Right atrium auricular region (tissue), 2 donors: ENCODE measurements around the gene SEL1L3. TPM values are rescaled to one million over a fixed set of nuclear protein-coding genes. Genes with fewer than 3 reads are reported as not detected.

Experiments used
- DNase-seq: peaks from one replicate; pipeline ENCODE4 v3.0.0-alpha.2; 2019; ENCODE audit warnings: low spot score
- H3K27ac ChIP-seq, 2 donors: fragments of 200-600 bp; sonication (generic); 1 replicate in 1 of 2; 2 replicates in 1 of 2; pipeline ENCODE4 v1.5.1; 2016 to 2019
- H3K27me3 ChIP-seq, 2 donors: fragments of 200-600 bp; sonication (generic); one replicate each; pipeline versions ENCODE4 v1.5.1 to v1.6.0; 2017 to 2019
- H3K36me3 ChIP-seq: fragments of 200-600 bp; sonication (generic); one replicate; pipeline ENCODE4 v1.5.1; 2016
- H3K4me1 ChIP-seq, 2 donors: fragments of 200-600 bp; sonication (generic); one replicate each; pipeline versions ENCODE4 v1.5.1 to v1.6.0; 2017 to 2019
- H3K4me3 ChIP-seq, 2 donors: fragments of 200-600 bp; sonication (generic); 1 replicate in 1 of 2; 2 replicates in 1 of 2; pipeline ENCODE4 v1.5.1; 2017 to 2019; ENCODE audit warnings: mild to moderate bottlenecking in 1 of 2, moderate library complexity in 1 of 2
- H3K9me3 ChIP-seq, 2 donors: fragments of 200-600 bp; sonication (generic); one replicate each; pipeline ENCODE4 v1.5.1; 2019
- CTCF ChIP-seq, 2 donors: fragments of 200-600 bp; sonication (generic); IDR thresholded peaks; one replicate each; pipeline ENCODE4 v1.5.1; 2019; ENCODE audit warnings: antibody characterized with exemption in 2 of 2
- total RNA-seq, 2 donors: library from RNA; depleted of rRNA; stranded (reverse); fragments of >200 nt; gene quantifications; one replicate each; pipeline ENCODE4 v1.1.0, GENCODE V29; 2016

The SEL1L3 gene
- total RNA-seq, 2 donors from 2014 or later: 5.4 to 7.2 TPM

GRCh38 chr4:25875281-25875745, 12.5 kb upstream of the SEL1L3 start:
- Histone ChIP-seq H3K4me3 (no peak overlapping the region), H3K9me3 (no peaks in the 10 kb centered on the region), H3K4me1 (no peaks in the 10 kb centered on the region), H3K36me3 (no peaks in the 10 kb centered on the region), H3K27me3 (no peaks in the 10 kb centered on the region), H3K27ac (no peak overlapping the region)
- no peak for TF ChIP-seq CTCF (IDR thresholded peaks at IDR 0.05)
- DNase-seq: no peak

- H3K9me3 ChIP-seq: no peaks in the 10 kb centered on the region
- DNase-seq: no peak
Measured at GRCh38 chr4:25874655-25875054, 11.9 kb upstream of the SEL1L3 start.

GRCh38 chr4:25873632-25874129, 10.9 kb upstream of the SEL1L3 start:
- Histone ChIP-seq H3K4me3 (no peak overlapping the region), H3K9me3 (no peaks in the 10 kb centered on the region), H3K27ac (no peak overlapping the region)

More at GRCh38 chr4:25874655-25875054, 11.9 kb upstream of the SEL1L3 start:
- H3K27ac ChIP-seq: no peak overlapping the region
- H3K27me3 ChIP-seq: no peaks in the 10 kb centered on the region
- no peak overlapping the region for H3K4me3 ChIP-seq
- no peaks in the 10 kb centered on the region for H3K4me1 ChIP-seq
- H3K36me3 ChIP-seq: no peaks in the 10 kb centered on the region
- no peak for TF ChIP-seq CTCF (IDR thresholded peaks at IDR 0.05)

GRCh38 chr4:25872851-25873631, 10.3 kb upstream of the SEL1L3 start:
- no peak for DNase-seq
- H3K4me1 ChIP-seq: no peaks in the 10 kb centered on the region
- no peak for TF ChIP-seq CTCF (IDR thresholded peaks at IDR 0.05)

More at GRCh38 chr4:25873632-25874129, 10.9 kb upstream of the SEL1L3 start:
- no peaks in the 10 kb centered on the region for H3K36me3 ChIP-seq
- no peak for TF ChIP-seq CTCF (IDR thresholded peaks at IDR 0.05)
- H3K27me3 ChIP-seq: no peaks in the 10 kb centered on the region
- no peaks in the 10 kb centered on the region for H3K4me1 ChIP-seq
- no peak for DNase-seq

GRCh38 chr4:25870081-25870480, 7.3 kb upstream of the SEL1L3 start:
- H3K4me3 ChIP-seq: no peak overlapping the region
- no peaks in the 10 kb centered on the region for H3K36me3 ChIP-seq
- no peaks in the 10 kb centered on the region for H3K9me3 ChIP-seq
- H3K4me1 ChIP-seq: no peaks in the 10 kb centered on the region
- DNase-seq: no peak
- TF ChIP-seq CTCF (IDR thresholded peaks at IDR 0.05): no peak
- H3K27ac ChIP-seq: no peak overlapping the region
- no peaks in the 10 kb centered on the region for H3K27me3 ChIP-seq

More at GRCh38 chr4:25872851-25873631, 10.3 kb upstream of the SEL1L3 start:
- Histone ChIP-seq H3K4me3 (no peak overlapping the region), H3K36me3 (no peaks in the 10 kb centered on the region), H3K9me3 (no peaks in the 10 kb centered on the region), H3K27me3 (no peaks in the 10 kb centered on the region), H3K27ac (no peak overlapping the region)
